PC-3 (cell line): ENCODE results near the gene PRRG3.
"Not testable (repeated sequence)": the region's sequence is repeated elsewhere in the genome, so short reads cannot be mapped to it uniquely, and the experiment has no call there.

Source experiments
- CTCF ChIP-seq: fragments of 300-600 bp; sonication (generic); conservative IDR thresholded peaks from 2 replicates; pipeline ENCODE4 v1.5.1; 2017; ENCODE audit warnings: antibody characterized with exemption, low read depth, mild to moderate bottlenecking, low read length
- EZH2 ChIP-seq: fragments of 300-600 bp; sonication (generic); IDR thresholded peaks from one replicate; pipeline ENCODE4 v1.6.1; 2017; ENCODE audit warnings: antibody characterized with exemption, mild to moderate bottlenecking, low read length; ENCODE audit not compliant: unreplicated experiment

- TF ChIP-seq CTCF, EZH2: not testable (repeated sequence)
Observed at GRCh38 chrX:151697082-151697481, 1.8 kb downstream of the PRRG3 start.
